Measurements from ENCODE around the gene SORBS1.

Gene SORBS1

DNA sequence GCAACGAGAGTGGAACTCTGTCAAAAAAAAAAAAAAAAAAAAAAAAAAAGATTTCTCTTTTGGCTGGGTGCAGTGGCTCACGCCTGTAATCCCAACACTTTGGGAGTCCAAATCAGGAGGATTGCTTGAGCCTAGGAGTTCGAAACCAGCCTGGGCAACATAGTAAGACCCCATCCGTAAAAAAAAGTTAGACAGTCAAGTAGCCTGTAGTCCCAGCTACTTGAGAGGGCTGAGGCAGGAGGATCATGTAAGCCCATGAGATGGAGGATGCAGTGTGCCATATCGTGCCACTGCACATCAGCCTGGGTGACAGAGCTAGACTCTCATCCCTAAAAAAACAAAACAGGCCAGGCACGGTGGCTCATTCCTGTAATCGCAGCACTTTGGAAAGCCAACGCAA lies 295.6 kb downstream of the SORBS1 start:
- DNase-seq (ENCODE audit: low read depth): no peak

DNA sequence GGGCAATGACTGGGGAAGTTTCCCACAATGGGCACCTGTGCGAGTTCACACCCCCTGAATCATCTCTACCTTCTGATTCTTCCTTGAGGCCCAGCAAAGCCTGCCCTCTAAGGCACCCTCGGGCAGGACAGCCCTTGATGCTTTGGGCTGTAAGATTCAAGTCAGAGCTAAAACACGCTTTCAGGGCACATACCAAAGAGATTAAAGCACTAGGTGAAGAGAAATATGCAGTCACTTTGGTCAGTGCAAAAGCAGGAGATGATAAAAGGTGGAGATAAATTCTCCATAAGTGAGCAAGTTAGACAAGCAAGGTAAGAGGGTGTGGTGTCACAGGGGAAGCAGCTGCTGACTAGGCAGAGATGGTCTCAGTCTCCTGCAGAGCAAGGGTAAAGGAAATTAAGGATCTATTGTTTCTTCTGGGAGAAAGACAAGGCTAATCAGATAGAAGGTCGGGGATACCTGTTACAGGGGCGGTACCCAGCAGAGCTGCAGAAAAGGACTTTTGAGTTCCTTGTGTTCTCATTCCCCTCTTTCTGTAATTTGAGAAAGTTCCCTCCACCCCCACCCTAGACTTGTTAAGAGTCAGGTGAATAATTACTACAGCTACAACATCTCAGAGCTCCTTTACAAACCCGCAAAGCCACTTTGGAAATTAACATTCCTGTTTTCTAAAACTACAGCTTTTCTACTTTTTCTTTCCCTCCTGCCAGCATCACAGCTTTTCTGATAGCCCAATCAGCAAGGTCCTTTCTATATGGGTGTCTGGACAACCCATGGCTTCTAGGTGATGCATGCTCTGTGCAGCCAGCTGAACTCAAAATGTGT lies 296.7 kb downstream of the SORBS1 start:
- no peak for DNase-seq (ENCODE audit: low read depth)

DNA sequence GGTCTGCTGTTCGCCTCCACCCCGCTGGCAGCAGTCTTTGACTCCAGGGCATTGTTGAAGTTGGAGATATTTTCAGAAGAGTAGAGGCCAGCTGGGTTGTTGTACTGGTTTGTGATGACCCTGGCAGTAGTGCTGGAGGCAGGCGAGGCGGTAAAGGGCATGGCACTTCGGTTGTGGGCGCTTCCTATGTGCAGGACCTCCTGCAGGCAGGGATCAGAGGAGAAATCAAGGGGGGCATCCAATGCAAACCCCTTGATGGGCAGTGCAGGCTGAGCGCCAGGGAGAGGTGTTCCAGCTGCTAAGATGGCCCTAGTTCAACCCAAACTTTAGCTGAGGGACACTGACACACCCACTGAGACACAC lies 297.3 kb downstream of the SORBS1 start:
- no peak for DNase-seq (ENCODE audit: low read depth)

- no peak for DNase-seq (ENCODE audit: low read depth)
Observed at GRCh38 chr10:95262763-95263518, 298.2 kb downstream of the SORBS1 start.

DNA sequence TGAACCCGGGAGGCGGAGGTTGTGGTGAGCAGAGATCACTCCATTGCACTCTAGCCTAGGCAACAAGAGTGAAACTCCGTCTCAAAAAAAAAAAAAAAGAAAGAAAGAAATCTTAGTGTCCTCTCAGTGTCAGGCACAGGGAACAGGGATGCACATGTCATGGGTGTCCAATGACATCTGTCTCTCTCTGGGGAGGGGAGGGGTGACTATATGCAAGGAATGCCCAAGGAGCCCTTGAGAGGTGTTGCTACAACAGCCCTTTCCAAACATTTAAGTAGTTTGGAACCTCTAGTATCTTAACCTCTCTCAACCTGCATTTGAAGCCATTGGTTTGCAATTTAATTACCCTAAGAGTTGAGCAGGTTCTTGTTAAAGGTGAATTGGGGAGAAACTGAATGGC lies 299.2 kb downstream of the SORBS1 start:
- DNase-seq (ENCODE audit: low read depth): no peak
